ENCODE measurements around the gene XIRP2.

Gene XIRP2

DNA sequence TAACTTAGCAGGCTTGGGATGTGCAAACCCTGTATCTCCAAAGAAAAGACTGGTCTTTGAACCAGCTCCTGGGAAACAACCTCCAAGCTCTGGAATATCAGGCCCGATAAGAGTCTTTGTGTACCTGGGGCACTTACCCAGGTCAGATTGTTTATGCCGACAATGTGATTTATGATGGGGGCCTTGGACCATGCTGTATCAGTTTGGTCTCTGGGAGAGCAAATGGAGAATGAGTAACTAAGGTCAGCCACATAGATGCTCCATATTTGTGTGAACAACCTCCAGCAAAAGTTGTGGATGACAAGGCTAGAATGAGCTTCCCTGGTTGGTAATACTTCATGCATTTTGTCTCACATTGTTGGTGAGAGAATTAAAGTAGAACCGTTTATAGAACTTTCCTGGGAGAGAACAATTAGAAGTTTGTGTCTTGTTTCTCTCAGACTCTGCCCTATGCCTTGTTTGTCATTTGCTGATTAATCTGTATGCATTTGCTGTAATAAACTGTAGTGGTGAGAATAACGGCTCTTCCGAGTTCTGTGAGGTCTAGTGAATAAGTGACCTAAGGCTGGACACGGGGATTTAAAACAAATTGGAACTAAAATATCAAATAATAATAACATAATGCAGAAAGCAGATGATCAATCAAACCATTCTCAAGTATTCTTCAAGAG, 259.1 kb downstream of the XIRP2 start:
- TF ChIP-seq CTCF (IDR thresholded peaks at IDR 0.05; ENCODE audit: insufficient read depth, low read length, poor library complexity, severe bottlenecking), result no peak
- Histone ChIP-seq H3K4me3 (replicated peaks; ENCODE audit: low read depth, low read length) (no peak overlapping the region), H3K27me3 (replicated peaks; ENCODE audit: control insufficient read depth, insufficient read depth, low read length) (no peaks in the 10 kb centered on the region), H3K36me3 (ENCODE audit: control insufficient read depth, insufficient read depth, low read length) (no peaks in the 10 kb centered on the region)
- no peak for DNase-seq (ENCODE audit: extremely low read depth, insufficient read length)

GRCh38 chr2:167151894-167152293, 263.6 kb downstream of the XIRP2 start:
- H3K4me3 ChIP-seq (replicated peaks; ENCODE audit: low read depth, low read length), result no peak overlapping the region
- no peaks in the 10 kb centered on the region for H3K27me3 ChIP-seq (replicated peaks; ENCODE audit: control insufficient read depth, insufficient read depth, low read length)
- no peak for DNase-seq (ENCODE audit: extremely low read depth, insufficient read length)
- no peak for TF ChIP-seq CTCF (IDR thresholded peaks at IDR 0.05; ENCODE audit: insufficient read depth, low read length, poor library complexity, severe bottlenecking)
- no peaks in the 10 kb centered on the region for H3K36me3 ChIP-seq (ENCODE audit: control insufficient read depth, insufficient read depth, low read length)

DNA sequence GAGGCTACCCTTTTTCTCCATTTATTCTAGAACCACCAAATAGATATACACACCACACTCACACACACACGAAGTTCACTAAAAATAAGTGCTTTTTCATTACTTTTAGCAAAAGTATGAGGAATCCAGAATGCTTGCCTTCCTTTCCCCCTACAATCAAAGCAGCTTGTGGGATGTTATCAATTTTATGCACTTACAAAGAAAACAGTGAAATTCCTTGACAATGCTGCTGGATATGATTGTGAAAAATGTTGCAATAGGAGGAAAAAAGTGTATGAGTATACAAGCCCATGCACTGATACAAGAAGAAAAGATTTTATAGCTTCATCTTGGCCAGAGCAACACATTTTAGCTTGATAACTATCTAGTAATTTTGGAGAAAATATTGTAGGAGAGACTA, 269.2 kb downstream of the XIRP2 start:
- no peak for DNase-seq (ENCODE audit: extremely low read depth, insufficient read length)
- no peaks in the 10 kb centered on the region for H3K27me3 ChIP-seq (replicated peaks; ENCODE audit: control insufficient read depth, insufficient read depth, low read length)
- no peak overlapping the region for H3K4me3 ChIP-seq (replicated peaks; ENCODE audit: low read depth, low read length)
- H3K36me3 ChIP-seq (ENCODE audit: control insufficient read depth, insufficient read depth, low read length), result no peaks in the 10 kb centered on the region
- no peak for TF ChIP-seq CTCF (IDR thresholded peaks at IDR 0.05; ENCODE audit: insufficient read depth, low read length, poor library complexity, severe bottlenecking)

DNA sequence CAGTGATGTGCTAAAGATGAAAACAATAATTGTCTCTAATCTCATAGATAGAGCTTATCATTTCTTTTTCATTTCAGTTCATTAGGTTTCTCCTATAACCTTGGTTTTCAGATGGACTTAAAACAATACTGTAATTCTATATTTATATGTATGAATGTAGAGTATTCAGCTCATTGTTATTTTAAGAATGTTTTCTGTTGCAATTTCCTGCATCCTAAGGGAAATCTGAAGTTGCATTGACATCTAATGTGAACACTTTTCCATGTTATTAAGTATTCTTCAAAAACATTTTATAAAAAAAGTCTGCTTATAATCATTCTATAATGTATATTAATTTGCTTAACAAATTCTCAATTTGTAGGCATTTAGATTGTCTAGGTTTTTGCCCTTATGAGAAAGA, 288.9 kb downstream of the XIRP2 start:
- Histone ChIP-seq H3K27me3 (replicated peaks; ENCODE audit: control insufficient read depth, insufficient read depth, low read length) (no peaks in the 10 kb centered on the region), H3K4me3 (replicated peaks; ENCODE audit: low read depth, low read length) (no peak overlapping the region), H3K36me3 (ENCODE audit: control insufficient read depth, insufficient read depth, low read length) (no peaks in the 10 kb centered on the region)
- no peak for TF ChIP-seq CTCF (IDR thresholded peaks at IDR 0.05; ENCODE audit: insufficient read depth, low read length, poor library complexity, severe bottlenecking)
- DNase-seq (ENCODE audit: extremely low read depth, insufficient read length), result no peak

GRCh38 chr2:167181134-167181533, 292.9 kb downstream of the XIRP2 start:
- no peak for TF ChIP-seq CTCF (IDR thresholded peaks at IDR 0.05; ENCODE audit: insufficient read depth, low read length, poor library complexity, severe bottlenecking)
- Histone ChIP-seq H3K27me3 (replicated peaks; ENCODE audit: control insufficient read depth, insufficient read depth, low read length) (no peaks in the 10 kb centered on the region), H3K36me3 (ENCODE audit: control insufficient read depth, insufficient read depth, low read length) (no peaks in the 10 kb centered on the region), H3K4me3 (replicated peaks; ENCODE audit: low read depth, low read length) (no peak overlapping the region)
- no peak for DNase-seq (ENCODE audit: extremely low read depth, insufficient read length)

GRCh38 chr2:167181688-167182087, 293.4 kb downstream of the XIRP2 start:
- Histone ChIP-seq H3K27me3 (replicated peaks; ENCODE audit: control insufficient read depth, insufficient read depth, low read length) (no peaks in the 10 kb centered on the region), H3K4me3 (replicated peaks; ENCODE audit: low read depth, low read length) (no peak overlapping the region), H3K36me3 (ENCODE audit: control insufficient read depth, insufficient read depth, low read length) (no peaks in the 10 kb centered on the region)
- TF ChIP-seq CTCF (IDR thresholded peaks at IDR 0.05; ENCODE audit: insufficient read depth, low read length, poor library complexity, severe bottlenecking), result no peak
- no peak for DNase-seq (ENCODE audit: extremely low read depth, insufficient read length)
